Measurements from ENCODE around the gene DNAJC9.

Gene DNAJC9

DNA sequence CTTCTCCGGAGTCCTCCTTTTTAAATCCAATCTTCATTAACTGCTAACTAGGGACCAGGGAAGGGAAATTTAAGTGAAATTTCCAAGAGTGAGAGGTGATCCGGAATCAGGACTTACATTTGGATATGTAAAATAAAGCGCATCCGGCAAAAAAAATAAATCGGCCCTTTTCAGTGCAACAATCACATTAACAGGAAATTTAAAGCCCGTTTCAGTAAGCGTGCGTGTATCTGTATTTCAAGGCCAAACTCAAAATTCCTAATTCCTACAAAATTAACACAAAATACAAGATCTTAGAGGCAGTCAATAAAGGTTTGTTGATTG, 771 bp downstream of the DNAJC9 start:
- Histone ChIP-seq H3K9me3 (no peaks in the 10 kb centered on the region), H3K36me3 (peaks cover 21 to 60% (median 31%) of the 10 kb centered on the region in 3 donors), H3K27ac (peak overlapping the region; percentile 65 to 83), H3K4me1 (peaks cover 0 to 34% (median 22%) of the 10 kb centered on the region in 4 donors), H3K4me3 (peak overlapping the region; percentile 88 to 96), H3K27me3 (no peaks in the 10 kb centered on the region)
- intact Hi-C loops (cut with DNase I; ENCODE audit: low total_unique reads), result no loop called here
- no peak for DNase-seq
- TF ChIP-seq, protein P1, sequence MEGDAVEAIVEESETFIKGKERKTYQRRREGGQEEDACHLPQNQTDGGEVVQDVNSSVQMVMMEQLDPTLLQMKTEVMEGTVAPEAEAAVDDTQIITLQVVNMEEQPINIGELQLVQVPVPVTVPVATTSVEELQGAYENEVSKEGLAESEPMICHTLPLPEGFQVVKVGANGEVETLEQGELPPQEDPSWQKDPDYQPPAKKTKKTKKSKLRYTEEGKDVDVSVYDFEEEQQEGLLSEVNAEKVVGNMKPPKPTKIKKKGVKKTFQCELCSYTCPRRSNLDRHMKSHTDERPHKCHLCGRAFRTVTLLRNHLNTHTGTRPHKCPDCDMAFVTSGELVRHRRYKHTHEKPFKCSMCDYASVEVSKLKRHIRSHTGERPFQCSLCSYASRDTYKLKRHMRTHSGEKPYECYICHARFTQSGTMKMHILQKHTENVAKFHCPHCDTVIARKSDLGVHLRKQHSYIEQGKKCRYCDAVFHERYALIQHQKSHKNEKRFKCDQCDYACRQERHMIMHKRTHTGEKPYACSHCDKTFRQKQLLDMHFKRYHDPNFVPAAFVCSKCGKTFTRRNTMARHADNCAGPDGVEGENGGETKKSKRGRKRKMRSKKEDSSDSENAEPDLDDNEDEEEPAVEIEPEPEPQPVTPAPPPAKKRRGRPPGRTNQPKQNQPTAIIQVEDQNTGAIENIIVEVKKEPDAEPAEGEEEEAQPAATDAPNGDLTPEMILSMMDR (IDR thresholded peaks at IDR 0.05), result no peak

DNA sequence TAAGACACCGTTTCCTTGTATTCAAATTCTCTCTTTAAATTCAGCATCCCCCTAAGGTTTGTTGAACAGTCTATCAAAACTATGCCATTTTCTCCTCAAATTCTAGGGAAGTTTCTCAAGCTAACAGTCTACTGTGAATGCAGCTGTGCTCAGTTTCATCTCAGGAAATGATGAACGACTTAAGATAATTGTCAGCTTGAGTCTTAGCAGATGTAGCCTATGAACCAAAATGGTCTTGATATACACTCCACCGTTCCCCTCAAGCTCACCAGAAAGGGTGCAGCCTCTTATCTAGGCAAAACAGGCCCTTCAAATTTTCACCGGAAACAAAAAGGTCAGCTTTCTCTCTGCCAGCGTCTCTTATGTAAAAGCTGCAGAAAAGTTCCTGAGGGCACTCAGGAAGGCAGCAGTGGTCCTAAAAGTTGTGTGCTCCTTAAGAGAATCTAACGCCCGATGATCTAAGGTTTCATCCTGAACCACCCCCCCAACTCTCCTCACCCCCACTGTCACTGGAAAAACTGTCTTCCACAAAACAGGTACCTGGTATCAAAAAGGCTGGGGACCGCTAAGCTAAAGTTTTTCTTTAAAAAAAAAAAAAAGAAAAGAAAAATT, 2.1 kb downstream of the DNAJC9 start:
- Histone ChIP-seq H3K27me3 (no peaks in the 10 kb centered on the region), H3K4me3 (no peak overlapping the region), H3K27ac (no peak overlapping the region), H3K9me3 (no peaks in the 10 kb centered on the region), H3K36me3 (peaks cover 22 to 63% (median 43%) of the 10 kb centered on the region in 3 donors), H3K4me1 (peaks cover 0 to 29% (median 16%) of the 10 kb centered on the region in 4 donors)
- TF ChIP-seq, protein P1 (IDR thresholded peaks at IDR 0.05), result no peak
- no peak for DNase-seq
- intact Hi-C loops (cut with DNase I; ENCODE audit: low total_unique reads), result no loop called here

DNA sequence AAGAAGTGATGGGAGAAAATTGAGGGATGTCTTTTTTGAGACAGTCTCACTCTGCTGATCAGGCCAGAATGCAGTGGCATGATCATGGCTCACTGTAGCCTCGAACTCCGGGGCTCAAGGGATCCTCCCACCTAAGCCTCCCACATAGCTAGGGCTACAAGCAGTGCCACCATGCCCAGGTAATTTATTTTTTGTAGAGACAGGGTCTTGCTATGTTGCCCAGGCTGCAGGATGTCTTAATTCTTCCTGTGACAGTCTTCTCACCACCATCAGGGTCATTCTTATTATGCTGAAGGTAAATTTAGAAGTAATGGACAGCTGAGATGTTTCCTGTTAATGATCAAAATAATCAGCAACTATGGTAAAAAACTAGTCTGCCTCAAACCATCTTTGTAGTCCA, 7.1 kb downstream of the DNAJC9 start:
- Histone ChIP-seq H3K36me3 (peaks cover 18 to 87% (median 61%) of the 10 kb centered on the region in 3 donors), H3K4me3 (no peak overlapping the region), H3K4me1 (peaks cover 0 to 7% (median 2%) of the 10 kb centered on the region in 4 donors), H3K27me3 (no peaks in the 10 kb centered on the region), H3K27ac (no peak overlapping the region), H3K9me3 (no peaks in the 10 kb centered on the region)
- intact Hi-C loops (cut with DNase I; ENCODE audit: low total_unique reads), result no loop called here
- DNase-seq, result no peak
- TF ChIP-seq, protein P1 (IDR thresholded peaks at IDR 0.05), result no peak

DNA sequence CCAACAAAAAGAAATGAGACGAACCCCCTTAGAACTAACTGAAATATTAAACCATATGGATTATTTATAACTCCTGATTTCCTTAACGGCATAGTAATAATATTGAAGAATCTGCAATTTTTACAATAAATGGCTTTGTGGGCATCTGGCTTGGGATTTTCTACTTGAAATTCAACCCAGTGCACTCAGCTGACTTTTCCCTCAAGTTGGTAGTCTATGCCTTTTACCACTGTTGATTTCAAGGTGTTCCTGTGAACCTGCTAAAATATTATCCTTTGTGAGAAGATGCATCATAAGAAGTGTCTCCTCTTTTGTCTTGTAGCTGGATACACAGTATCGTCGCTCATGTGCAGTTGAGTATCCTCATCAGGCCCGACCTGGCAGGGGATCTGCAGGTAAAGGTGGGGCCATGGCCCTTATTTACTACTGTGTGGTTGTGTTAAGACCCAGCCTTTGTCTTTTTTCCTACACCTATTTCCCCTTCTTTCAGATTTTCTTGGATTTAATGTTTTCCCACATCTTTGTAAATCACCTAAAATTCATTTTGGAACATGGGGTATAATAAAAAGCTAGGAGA, 8.0 kb downstream of the DNAJC9 start:
- Histone ChIP-seq H3K4me3 (no peak overlapping the region), H3K36me3 (peaks cover 15 to 89% (median 60%) of the 10 kb centered on the region in 3 donors), H3K27me3 (no peaks in the 10 kb centered on the region), H3K27ac (no peak overlapping the region), H3K9me3 (no peaks in the 10 kb centered on the region), H3K4me1 (no peaks in the 10 kb centered on the region)
- DNase-seq, result no peak
- intact Hi-C loops (cut with DNase I; ENCODE audit: low total_unique reads), result no loop called here
- TF ChIP-seq, protein P1 (IDR thresholded peaks at IDR 0.05), result no peak

DNA sequence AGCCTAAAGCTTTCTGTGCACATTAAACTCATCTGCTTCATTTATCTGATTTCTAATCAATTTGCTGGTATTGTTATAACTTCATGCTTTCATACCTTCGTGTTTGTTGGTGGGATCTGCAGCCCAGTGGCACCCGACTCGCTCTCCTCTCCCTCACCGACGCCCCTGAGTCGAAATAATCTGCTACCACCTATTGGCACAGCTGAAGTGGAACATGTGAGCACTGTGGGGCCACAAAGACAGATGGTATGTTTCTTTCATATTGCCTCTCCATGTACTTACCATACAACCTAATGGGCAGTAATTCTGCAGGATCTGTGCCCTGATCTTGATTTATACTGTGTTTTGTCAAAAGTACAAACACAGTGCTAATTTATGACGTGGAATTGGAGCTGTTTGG, 12.4 kb downstream of the DNAJC9 start:
- TF ChIP-seq, protein P1 (IDR thresholded peaks at IDR 0.05), result no peak
- H3K4me3 ChIP-seq, result no peak overlapping the region
- no peaks in the 10 kb centered on the region for H3K27me3 ChIP-seq
- no peak overlapping the region for H3K27ac ChIP-seq
- DNase-seq, result no peak
- H3K36me3 ChIP-seq, result peaks cover 5 to 83% (median 36%) of the 10 kb centered on the region in 3 donors
- intact Hi-C loops (cut with DNase I; ENCODE audit: low total_unique reads), result no loop called here
- H3K4me1 ChIP-seq, result no peaks in the 10 kb centered on the region
- no peaks in the 10 kb centered on the region for H3K9me3 ChIP-seq
